ENCODE measurements around the gene PARD3.

The PARD3 gene

DNA sequence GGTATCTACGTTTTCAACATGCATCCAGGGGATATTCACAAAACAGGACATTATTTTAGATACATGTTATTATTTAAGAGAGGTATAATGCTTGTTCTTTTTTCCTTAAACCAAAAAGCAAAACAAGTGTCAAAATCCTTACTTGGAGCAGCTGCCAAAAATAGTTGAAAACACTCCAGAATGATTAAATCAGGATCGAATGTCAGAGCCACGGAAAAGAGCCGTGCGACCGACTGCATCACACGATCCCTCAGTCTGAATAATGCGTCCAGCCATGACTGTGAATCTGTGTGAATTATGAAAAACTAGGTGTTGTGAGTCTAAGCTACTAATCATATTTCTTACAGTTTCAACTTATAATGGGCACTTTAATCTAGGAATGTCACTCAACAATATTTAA is 126.0 kb downstream of the PARD3 start:
- Histone ChIP-seq H3K9ac (ENCODE audit: low read depth, low read length, poor library complexity, severe bottlenecking) (no peak overlapping the region), H3K4me2 (ENCODE audit: low read depth, low read length, poor library complexity, severe bottlenecking) (no peak overlapping the region), H3F3A (ENCODE audit: low read depth) (no peaks in the 10 kb centered on the region), H3K4me1 (ENCODE audit: insufficient read depth, low read length, poor library complexity, severe bottlenecking) (no peaks in the 10 kb centered on the region), H3K27me3 (ENCODE audit: insufficient read depth, low read length, poor library complexity, severe bottlenecking) (no peaks in the 10 kb centered on the region), H3K79me2 (ENCODE audit: insufficient read depth, low read length) (peaks cover 66% of the 10 kb centered on the region), H3K4me3 (ENCODE audit: low read length, poor library complexity, severe bottlenecking) (no peak overlapping the region), H2AFZ (ENCODE audit: low read length) (no peak overlapping the region), H3K36me3 (ENCODE audit: insufficient read depth, low read length) (no peaks in the 10 kb centered on the region; the same call in 1 of the 2 replicates), H4K20me1 (ENCODE audit: insufficient read depth, low read length, poor library complexity, severe bottlenecking) (peaks cover 17% of the 10 kb centered on the region), H3K9me3 (ENCODE audit: insufficient read depth, low read depth, low read length) (no peaks in the 10 kb centered on the region), H3K9me2 (replicated peaks; ENCODE audit: low read depth, low read length) (no peaks in the 10 kb centered on the region)
- TF ChIP-seq EZH2phosphoT487 (IDR thresholded peaks at IDR 0.05; ENCODE audit: borderline replicate concordance), result no peak
- TF ChIP-seq CTCF (conservative IDR thresholded peaks at IDR 0.05; ENCODE audit: low read length), result no peak

DNA sequence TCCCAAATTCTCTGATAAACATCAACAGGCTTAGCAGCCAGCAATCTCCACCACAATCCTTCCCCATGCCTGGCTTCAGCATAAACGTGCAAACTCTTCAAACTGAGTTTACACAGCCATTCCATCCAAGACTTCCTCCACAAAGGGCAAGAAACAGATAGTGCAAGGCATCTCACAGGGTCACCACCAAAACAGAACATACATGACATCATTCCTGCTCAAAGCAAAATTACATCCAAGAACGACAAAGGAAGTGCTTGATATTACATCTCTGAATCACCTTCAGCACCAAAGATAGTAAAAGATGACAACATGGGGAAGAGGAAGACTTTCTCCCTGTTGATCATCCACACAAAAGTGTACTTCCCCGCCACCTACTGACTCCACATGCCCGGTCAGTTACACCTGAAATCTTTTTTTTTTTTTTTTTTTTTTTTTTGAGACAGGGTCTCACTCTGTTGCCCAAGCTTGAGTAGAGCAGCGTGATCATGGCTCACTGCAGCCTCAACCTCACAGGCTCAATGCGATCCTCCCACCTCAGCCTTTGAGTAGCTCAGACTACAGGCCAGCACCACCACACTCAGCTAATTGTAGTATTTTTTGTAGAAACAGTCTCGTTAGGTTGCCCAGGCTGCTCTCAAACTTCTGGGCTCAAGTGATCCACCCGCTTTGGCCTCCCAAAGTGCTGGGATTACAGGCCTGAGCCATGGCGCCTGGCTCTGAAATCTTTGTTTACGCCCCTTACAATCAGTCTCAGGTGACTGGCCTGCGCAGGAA is 127.5 kb downstream of the PARD3 start:
- no peaks in the 10 kb centered on the region for H3K4me1 ChIP-seq (ENCODE audit: insufficient read depth, low read length, poor library complexity, severe bottlenecking)
- H2AFZ ChIP-seq (ENCODE audit: low read length), result no peak overlapping the region
- H3K9me2 ChIP-seq (replicated peaks; ENCODE audit: low read depth, low read length), result no peaks in the 10 kb centered on the region
- H3K4me3 ChIP-seq (ENCODE audit: low read length, poor library complexity, severe bottlenecking), result no peak overlapping the region
- H4K20me1 ChIP-seq (ENCODE audit: insufficient read depth, low read length, poor library complexity, severe bottlenecking), result peaks cover 21% of the 10 kb centered on the region
- TF ChIP-seq EZH2phosphoT487 (IDR thresholded peaks at IDR 0.05; ENCODE audit: borderline replicate concordance) (no peak), CTCF (conservative IDR thresholded peaks at IDR 0.05; ENCODE audit: low read length) (no peak)
- H3F3A ChIP-seq (ENCODE audit: low read depth), result no peaks in the 10 kb centered on the region
- H3K79me2 ChIP-seq (ENCODE audit: insufficient read depth, low read length), result peaks cover 68% of the 10 kb centered on the region
- no peak overlapping the region for H3K4me2 ChIP-seq (ENCODE audit: low read depth, low read length, poor library complexity, severe bottlenecking)
- no peaks in the 10 kb centered on the region for H3K9me3 ChIP-seq (ENCODE audit: insufficient read depth, low read depth, low read length)
- no peak overlapping the region for H3K9ac ChIP-seq (ENCODE audit: low read depth, low read length, poor library complexity, severe bottlenecking)
- H3K27me3 ChIP-seq (ENCODE audit: insufficient read depth, low read length, poor library complexity, severe bottlenecking), result no peaks in the 10 kb centered on the region
- no peaks in the 10 kb centered on the region; the same call in 1 of the 2 replicates for H3K36me3 ChIP-seq (ENCODE audit: insufficient read depth, low read length)

- no peak overlapping the region for H3K4me2 ChIP-seq (ENCODE audit: low read depth, low read length, poor library complexity, severe bottlenecking)
- peaks cover 65% of the 10 kb centered on the region for H3K79me2 ChIP-seq (ENCODE audit: insufficient read depth, low read length)
- H3K9me3 ChIP-seq (ENCODE audit: insufficient read depth, low read depth, low read length), result no peaks in the 10 kb centered on the region
- TF ChIP-seq CTCF (conservative IDR thresholded peaks at IDR 0.05; ENCODE audit: low read length), result no peak
- H4K20me1 ChIP-seq (ENCODE audit: insufficient read depth, low read length, poor library complexity, severe bottlenecking), result peaks cover 12% of the 10 kb centered on the region
- H3K9ac ChIP-seq (ENCODE audit: low read depth, low read length, poor library complexity, severe bottlenecking), result no peak overlapping the region
- no peaks in the 10 kb centered on the region for H3F3A ChIP-seq (ENCODE audit: low read depth)
- H3K4me1 ChIP-seq (ENCODE audit: insufficient read depth, low read length, poor library complexity, severe bottlenecking), result peaks cover 4% of the 10 kb centered on the region
- H3K9me2 ChIP-seq (replicated peaks; ENCODE audit: low read depth, low read length), result no peaks in the 10 kb centered on the region
- H3K27me3 ChIP-seq (ENCODE audit: insufficient read depth, low read length, poor library complexity, severe bottlenecking), result no peaks in the 10 kb centered on the region
- H3K4me3 ChIP-seq (ENCODE audit: low read length, poor library complexity, severe bottlenecking), result no peak overlapping the region
- no peaks in the 10 kb centered on the region for H3K36me3 ChIP-seq (ENCODE audit: insufficient read depth, low read length)
- H2AFZ ChIP-seq (ENCODE audit: low read length), result no peak overlapping the region
These were observed 132.5 kb downstream of the PARD3 start for GRCh38 chr10:34682580-34682979.

Measured in Loucy (cell line).